ENCODE results near the gene KIF13A. TPM values are rescaled to one million over a fixed set of nuclear protein-coding genes. Genes with fewer than 3 reads are reported as not detected.

The KIF13A gene
- total and polyA plus RNA-seq, 10 of the 15 experiments (the other 5 are each of a cell fraction or from before 2014, with no cell fraction given), result 0.02 to 0.26 (median 0.13) TPM; not detected in 2

DNA sequence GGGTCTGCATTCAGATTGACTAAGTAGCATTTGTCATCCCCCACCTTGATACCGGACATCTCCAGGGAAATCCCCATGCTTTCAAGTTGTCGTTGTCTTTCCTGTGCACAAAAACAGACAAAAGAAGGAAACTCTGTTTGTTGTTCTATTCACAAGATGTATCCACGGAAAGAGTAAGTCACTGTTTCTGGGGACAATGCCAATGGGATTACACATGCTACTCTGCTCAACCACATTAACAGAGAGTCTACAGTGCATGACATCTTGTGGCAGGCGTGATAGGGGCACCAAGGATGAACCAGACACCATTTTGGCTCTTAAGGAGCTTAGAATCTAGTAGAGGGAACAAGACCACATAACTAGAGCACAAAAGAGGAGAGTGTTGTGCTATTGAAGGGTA lies 156.3 kb downstream of the KIF13A start:
- intact Hi-C loops (cut with micrococcal nuclease; ENCODE audit: unreplicated experiment), result no loop called here
- H3K27me3 ChIP-seq (replicated peaks in 1 of 2; ENCODE audit: control insufficient read depth in 2 of 2, insufficient read depth in 2 of 2, low read length in 1 of 2), result no peaks in the 10 kb centered on the region; a peak in 1 of 4 replicates
- no peak overlapping the region for H3K4me2 ChIP-seq (ENCODE audit: control insufficient read depth, insufficient read depth)
- H2AFZ ChIP-seq (ENCODE audit: control insufficient read depth, low read depth, low read length), result no peak overlapping the region
- H3K36me3 ChIP-seq (ENCODE audit: control insufficient read depth in 2 of 2, insufficient read depth in 2 of 2, low read length in 1 of 2), result no peaks in the 10 kb centered on the region
- no peaks in the 10 kb centered on the region for H3K79me2 ChIP-seq (ENCODE audit: control insufficient read depth, insufficient read depth, low read length)
- ATAC-seq, result no peak
- ChIA-PET CTCF (no interaction called here), POLR2A (no interaction called here), RAD21 (ENCODE audit: unreplicated experiment) (no interaction called here), SMC1A (ENCODE audit: uncharacterized antibody, unreplicated experiment) (no interaction called here)
- H4K20me1 ChIP-seq (ENCODE audit: control insufficient read depth, insufficient read depth), result no peaks in the 10 kb centered on the region
- BruUV-seq (replicated peaks), result no TSS peak
- H3K4me1 ChIP-seq (ENCODE audit: control insufficient read depth, insufficient read depth, low read length), result no peaks in the 10 kb centered on the region
- H3K9ac ChIP-seq (ENCODE audit: control insufficient read depth, insufficient read depth, low read length), result no peak overlapping the region
- in situ Hi-C loops (cut with MboI), result no loop called here
- no peak overlapping the region for H3K27ac ChIP-seq (ENCODE audit: control insufficient read depth, insufficient read depth)
- DNase-seq (ENCODE audit: low read depth, low spot score), result no peak
- 42% methylated on average over 4 of the region's 4 CpGs for WGBS (ENCODE audit: insufficient coverage, insufficient replicate concordance, low lambda C conversion rate, missing lambda C conversion rate)
- no peak overlapping the region for H3K4me3 ChIP-seq
- H3K9me3 ChIP-seq (replicated peaks; ENCODE audit: control insufficient read depth, insufficient read depth, low read length), result no peaks in the 10 kb centered on the region
- no peak for FAIRE-seq
- no peak for TF ChIP-seq RELB (IDR thresholded peaks at IDR 0.05; ENCODE audit: low read depth)
- TF ChIP-seq ZNF24 (IDR thresholded peaks at IDR 0.05), result no peak
- no peak for TF ChIP-seq TCF3 (IDR thresholded peaks at IDR 0.05; ENCODE audit: borderline replicate concordance, insufficient read depth, low read depth, low read length)
- TF ChIP-seq CBFB (IDR thresholded peaks at IDR 0.05; ENCODE audit: low read depth), result no peak
- no peak for TF ChIP-seq MYC (IDR thresholded peaks at IDR 0.05; ENCODE audit: insufficient read depth, insufficient read length, insufficient replicate concordance, low read length, severe bottlenecking)
- TF ChIP-seq, protein P1, sequence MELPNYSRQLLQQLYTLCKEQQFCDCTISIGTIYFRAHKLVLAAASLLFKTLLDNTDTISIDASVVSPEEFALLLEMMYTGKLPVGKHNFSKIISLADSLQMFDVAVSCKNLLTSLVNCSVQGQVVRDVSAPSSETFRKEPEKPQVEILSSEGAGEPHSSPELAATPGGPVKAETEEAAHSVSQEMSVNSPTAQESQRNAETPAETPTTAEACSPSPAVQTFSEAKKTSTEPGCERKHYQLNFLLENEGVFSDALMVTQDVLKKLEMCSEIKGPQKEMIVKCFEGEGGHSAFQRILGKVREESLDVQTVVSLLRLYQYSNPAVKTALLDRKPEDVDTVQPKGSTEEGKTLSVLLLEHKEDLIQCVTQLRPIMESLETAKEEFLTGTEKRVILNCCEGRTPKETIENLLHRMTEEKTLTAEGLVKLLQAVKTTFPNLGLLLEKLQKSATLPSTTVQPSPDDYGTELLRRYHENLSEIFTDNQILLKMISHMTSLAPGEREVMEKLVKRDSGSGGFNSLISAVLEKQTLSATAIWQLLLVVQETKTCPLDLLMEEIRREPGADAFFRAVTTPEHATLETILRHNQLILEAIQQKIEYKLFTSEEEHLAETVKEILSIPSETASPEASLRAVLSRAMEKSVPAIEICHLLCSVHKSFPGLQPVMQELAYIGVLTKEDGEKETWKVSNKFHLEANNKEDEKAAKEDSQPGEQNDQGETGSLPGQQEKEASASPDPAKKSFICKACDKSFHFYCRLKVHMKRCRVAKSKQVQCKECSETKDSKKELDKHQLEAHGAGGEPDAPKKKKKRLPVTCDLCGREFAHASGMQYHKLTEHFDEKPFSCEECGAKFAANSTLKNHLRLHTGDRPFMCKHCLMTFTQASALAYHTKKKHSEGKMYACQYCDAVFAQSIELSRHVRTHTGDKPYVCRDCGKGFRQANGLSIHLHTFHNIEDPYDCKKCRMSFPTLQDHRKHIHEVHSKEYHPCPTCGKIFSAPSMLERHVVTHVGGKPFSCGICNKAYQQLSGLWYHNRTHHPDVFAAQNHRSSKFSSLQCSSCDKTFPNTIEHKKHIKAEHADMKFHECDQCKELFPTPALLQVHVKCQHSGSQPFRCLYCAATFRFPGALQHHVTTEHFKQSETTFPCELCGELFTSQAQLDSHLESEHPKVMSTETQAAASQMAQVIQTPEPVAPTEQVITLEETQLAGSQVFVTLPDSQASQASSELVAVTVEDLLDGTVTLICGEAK (IDR thresholded peaks at IDR 0.05; ENCODE audit: borderline replicate concordance), result no peak
- TF ChIP-seq, protein P2, sequence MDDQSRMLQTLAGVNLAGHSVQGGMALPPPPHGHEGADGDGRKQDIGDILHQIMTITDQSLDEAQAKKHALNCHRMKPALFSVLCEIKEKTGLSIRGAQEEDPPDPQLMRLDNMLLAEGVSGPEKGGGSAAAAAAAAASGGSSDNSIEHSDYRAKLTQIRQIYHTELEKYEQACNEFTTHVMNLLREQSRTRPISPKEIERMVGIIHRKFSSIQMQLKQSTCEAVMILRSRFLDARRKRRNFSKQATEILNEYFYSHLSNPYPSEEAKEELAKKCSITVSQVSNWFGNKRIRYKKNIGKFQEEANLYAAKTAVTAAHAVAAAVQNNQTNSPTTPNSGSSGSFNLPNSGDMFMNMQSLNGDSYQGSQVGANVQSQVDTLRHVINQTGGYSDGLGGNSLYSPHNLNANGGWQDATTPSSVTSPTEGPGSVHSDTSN (IDR thresholded peaks at IDR 0.05; ENCODE audit: insufficient replicate concordance, low read depth, low read length), result no peak
- no peak for TF ChIP-seq SREBF2 (IDR thresholded peaks at IDR 0.05; ENCODE audit: low read length)
- no peak for TF ChIP-seq CHD2 (IDR thresholded peaks at IDR 0.05; ENCODE audit: borderline replicate concordance, low read depth, low read length)
- TF ChIP-seq CREB1 (IDR thresholded peaks at IDR 0.05; ENCODE audit: low read depth), result no peak
- TF ChIP-seq RFX5 (IDR thresholded peaks at IDR 0.05; ENCODE audit: low read depth, low read length), result no peak
- no peak for TF ChIP-seq MTA3 (IDR thresholded peaks at IDR 0.05; ENCODE audit: borderline replicate concordance, low read length)
- TF ChIP-seq, protein P3, sequence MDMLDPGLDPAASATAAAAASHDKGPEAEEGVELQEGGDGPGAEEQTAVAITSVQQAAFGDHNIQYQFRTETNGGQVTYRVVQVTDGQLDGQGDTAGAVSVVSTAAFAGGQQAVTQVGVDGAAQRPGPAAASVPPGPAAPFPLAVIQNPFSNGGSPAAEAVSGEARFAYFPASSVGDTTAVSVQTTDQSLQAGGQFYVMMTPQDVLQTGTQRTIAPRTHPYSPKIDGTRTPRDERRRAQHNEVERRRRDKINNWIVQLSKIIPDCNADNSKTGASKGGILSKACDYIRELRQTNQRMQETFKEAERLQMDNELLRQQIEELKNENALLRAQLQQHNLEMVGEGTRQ (IDR thresholded peaks at IDR 0.05; ENCODE audit: borderline replicate concordance, low read depth, low read length), result no peak
- TF ChIP-seq BHLHE40 (IDR thresholded peaks at IDR 0.05; ENCODE audit: borderline replicate concordance in 1 of 2, low read depth in 2 of 2, low read length in 1 of 2), result no peak

Measured in GM12878 (cell line).